ENCODE data around the gene FHIT.
"Not testable (repeated sequence)": the region's sequence is repeated elsewhere in the genome, so short reads cannot be mapped to it uniquely, and the experiment has no call there.

DNA sequence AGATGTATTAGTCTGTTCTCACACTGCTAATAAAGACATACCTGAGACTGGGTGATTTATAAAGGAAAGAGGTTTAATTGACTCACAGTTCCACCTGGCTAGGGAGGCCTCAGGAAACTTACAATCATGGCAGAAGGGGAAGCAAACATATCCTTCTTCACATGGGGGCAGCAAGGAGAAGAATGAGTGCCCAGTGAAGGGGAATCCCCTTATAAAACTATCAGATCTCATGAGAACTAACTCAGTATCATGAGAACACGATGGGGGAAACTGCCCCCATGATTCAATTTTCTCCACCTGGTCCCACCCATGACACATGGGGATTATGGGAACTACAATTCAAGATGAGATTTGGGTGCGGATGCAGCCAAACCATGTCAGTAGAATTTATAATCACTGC is 1316.7 kb downstream of the FHIT start:
- not testable (repeated sequence) for TF ChIP-seq CTCF (conservative IDR thresholded peaks at IDR 0.05; ENCODE audit: low read depth, low read length); EZH2 (IDR thresholded peaks at IDR 0.05; ENCODE audit: low read length, unreplicated experiment)

All from PC-3 (cell line).